ENCODE data around the gene FLNB. TPM values are rescaled to one million over a fixed set of nuclear protein-coding genes. Genes with fewer than 3 reads are reported as not detected.

The FLNB gene
- total RNA-seq, 1 experiment from 2014 or later, result 147 TPM

DNA sequence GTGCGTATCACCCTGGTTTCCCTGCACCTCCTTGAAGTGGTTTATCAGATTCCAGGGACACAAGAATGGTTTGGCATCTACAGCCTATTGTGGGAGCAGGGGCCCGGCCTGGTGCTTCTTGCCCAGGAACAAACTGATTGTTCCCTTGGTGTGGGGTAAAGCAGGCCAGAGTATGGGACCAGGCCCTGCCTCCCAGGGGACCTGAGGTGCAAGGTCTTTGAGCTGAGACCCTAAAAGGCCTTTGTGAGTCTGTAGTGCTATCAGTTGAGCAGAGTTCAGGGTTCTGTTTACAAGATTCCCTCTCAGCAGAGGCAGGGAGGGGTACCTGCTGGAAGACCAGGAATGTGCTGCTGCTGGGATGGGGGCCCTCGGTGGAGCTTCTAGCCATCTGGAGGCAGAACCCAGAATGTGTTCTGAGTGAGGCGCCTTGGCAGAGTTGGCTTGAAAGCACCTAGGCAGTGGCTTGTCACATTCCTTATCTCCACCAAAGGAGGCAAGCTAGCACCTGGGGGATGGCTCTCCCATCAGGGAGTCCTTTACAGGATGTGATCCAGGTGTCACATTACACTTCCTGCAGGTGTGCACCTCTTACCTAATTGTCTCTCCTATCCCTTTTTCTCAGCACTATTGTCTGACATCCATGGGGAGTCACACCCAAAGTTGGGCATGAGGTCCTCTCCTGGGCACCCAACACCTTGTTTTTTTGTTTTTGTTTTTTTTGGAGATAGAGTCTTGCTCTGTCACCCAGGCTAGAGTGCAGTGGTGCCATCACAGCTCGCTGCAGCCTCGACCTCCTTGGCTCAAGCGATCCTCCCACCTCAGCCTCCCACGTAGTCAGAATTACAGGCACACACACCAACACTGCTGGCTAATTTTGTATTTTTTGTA lies 13.1 kb downstream of the FLNB start:
- DNase-seq, result peak; percentile 42
- no TSS peak for BruUV-seq (replicated peaks)
- Mint-ChIP-seq H3K9me3 (ENCODE audit: low read depth, unreplicated experiment) (no peaks in the 10 kb centered on the region), H3K36me3 (ENCODE audit: insufficient read depth, unreplicated experiment) (peaks cover 8% of the 10 kb centered on the region), H3K4me1 (ENCODE audit: low read depth, unreplicated experiment) (peaks cover 65% of the 10 kb centered on the region), H3K27me3 (ENCODE audit: unreplicated experiment) (no peaks in the 10 kb centered on the region), H3K4me3 (ENCODE audit: low read depth, unreplicated experiment) (peak overlapping the region; percentile 28), H3K27ac (ENCODE audit: unreplicated experiment) (peak overlapping the region; percentile 62)
- intact Hi-C loops (cut with micrococcal nuclease; ENCODE audit: unreplicated experiment), result no loop called here
- CTCF ChIA-PET, result interaction anchor here (1.3 kb wide), 1 partner anchor 28 kb away, joined by 3 read pairs; no protein-coding TSS in a partner anchor
- TF ChIP-seq, protein P1, sequence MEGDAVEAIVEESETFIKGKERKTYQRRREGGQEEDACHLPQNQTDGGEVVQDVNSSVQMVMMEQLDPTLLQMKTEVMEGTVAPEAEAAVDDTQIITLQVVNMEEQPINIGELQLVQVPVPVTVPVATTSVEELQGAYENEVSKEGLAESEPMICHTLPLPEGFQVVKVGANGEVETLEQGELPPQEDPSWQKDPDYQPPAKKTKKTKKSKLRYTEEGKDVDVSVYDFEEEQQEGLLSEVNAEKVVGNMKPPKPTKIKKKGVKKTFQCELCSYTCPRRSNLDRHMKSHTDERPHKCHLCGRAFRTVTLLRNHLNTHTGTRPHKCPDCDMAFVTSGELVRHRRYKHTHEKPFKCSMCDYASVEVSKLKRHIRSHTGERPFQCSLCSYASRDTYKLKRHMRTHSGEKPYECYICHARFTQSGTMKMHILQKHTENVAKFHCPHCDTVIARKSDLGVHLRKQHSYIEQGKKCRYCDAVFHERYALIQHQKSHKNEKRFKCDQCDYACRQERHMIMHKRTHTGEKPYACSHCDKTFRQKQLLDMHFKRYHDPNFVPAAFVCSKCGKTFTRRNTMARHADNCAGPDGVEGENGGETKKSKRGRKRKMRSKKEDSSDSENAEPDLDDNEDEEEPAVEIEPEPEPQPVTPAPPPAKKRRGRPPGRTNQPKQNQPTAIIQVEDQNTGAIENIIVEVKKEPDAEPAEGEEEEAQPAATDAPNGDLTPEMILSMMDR (IDR thresholded peaks at IDR 0.05; ENCODE audit: unreplicated experiment), result no peak

GRCh38 chr3:58021962-58022361 lies 13.7 kb downstream of the FLNB start:
- DNase-seq, result no peak
- Mint-ChIP-seq H3K4me3 (ENCODE audit: low read depth, unreplicated experiment) (peak overlapping the region; percentile 28), H3K27me3 (ENCODE audit: unreplicated experiment) (no peaks in the 10 kb centered on the region), H3K4me1 (ENCODE audit: low read depth, unreplicated experiment) (peaks cover 64% of the 10 kb centered on the region), H3K36me3 (ENCODE audit: insufficient read depth, unreplicated experiment) (peaks cover 8% of the 10 kb centered on the region), H3K27ac (ENCODE audit: unreplicated experiment) (peak overlapping the region; percentile 62), H3K9me3 (ENCODE audit: low read depth, unreplicated experiment) (no peaks in the 10 kb centered on the region)
- TF ChIP-seq, protein P1 (IDR thresholded peaks at IDR 0.05; ENCODE audit: unreplicated experiment), result no peak
- CTCF ChIA-PET, result interaction anchor here (0.6 to 1.3 kb wide), 3 partner anchors 24 to 30 kb away, joined by 3 to 4 read pairs (median 3); no protein-coding TSS in a partner anchor
- no TSS peak for BruUV-seq (replicated peaks)
- intact Hi-C loops (cut with micrococcal nuclease; ENCODE audit: unreplicated experiment), result no loop called here

GRCh38 chr3:58022490-58022889 lies 14.3 kb downstream of the FLNB start:
- DNase-seq, result no peak
- Mint-ChIP-seq H3K4me1 (ENCODE audit: low read depth, unreplicated experiment) (peaks cover 62% of the 10 kb centered on the region), H3K4me3 (ENCODE audit: low read depth, unreplicated experiment) (no peak overlapping the region), H3K9me3 (ENCODE audit: low read depth, unreplicated experiment) (no peaks in the 10 kb centered on the region), H3K27ac (ENCODE audit: unreplicated experiment) (peak overlapping the region; percentile 62), H3K36me3 (ENCODE audit: insufficient read depth, unreplicated experiment) (peaks cover 8% of the 10 kb centered on the region), H3K27me3 (ENCODE audit: unreplicated experiment) (no peaks in the 10 kb centered on the region)
- TF ChIP-seq, protein P1 (IDR thresholded peaks at IDR 0.05; ENCODE audit: unreplicated experiment), result no peak
- CTCF ChIA-PET, result interaction anchor here (0.6 to 1.3 kb wide), 3 partner anchors 23 to 29 kb away, joined by 3 to 4 read pairs (median 3); no protein-coding TSS in a partner anchor
- intact Hi-C loops (cut with micrococcal nuclease; ENCODE audit: unreplicated experiment), result no loop called here
- BruUV-seq (replicated peaks), result no TSS peak

GRCh38 chr3:58023531-58023930 lies 15.3 kb downstream of the FLNB start:
- CTCF ChIA-PET, result interaction anchor here (0.6 to 0.7 kb wide), 2 partner anchors 19 to 1064 kb away, joined by 3 to 6 read pairs; no protein-coding TSS in a partner anchor
- Mint-ChIP-seq H3K36me3 (ENCODE audit: insufficient read depth, unreplicated experiment) (peaks cover 8% of the 10 kb centered on the region), H3K9me3 (ENCODE audit: low read depth, unreplicated experiment) (no peaks in the 10 kb centered on the region), H3K27me3 (ENCODE audit: unreplicated experiment) (no peaks in the 10 kb centered on the region), H3K4me3 (ENCODE audit: low read depth, unreplicated experiment) (no peak overlapping the region), H3K4me1 (ENCODE audit: low read depth, unreplicated experiment) (peaks cover 56% of the 10 kb centered on the region), H3K27ac (ENCODE audit: unreplicated experiment) (no peak overlapping the region)
- DNase-seq, result no peak
- no TSS peak for BruUV-seq (replicated peaks)
- TF ChIP-seq, protein P1 (IDR thresholded peaks at IDR 0.05; ENCODE audit: unreplicated experiment), result no peak
- intact Hi-C loops (cut with micrococcal nuclease; ENCODE audit: unreplicated experiment), result no loop called here

All from Calu3 (cell line).